ENCODE measurements around the gene PPARA.

The PPARA gene

DNA sequence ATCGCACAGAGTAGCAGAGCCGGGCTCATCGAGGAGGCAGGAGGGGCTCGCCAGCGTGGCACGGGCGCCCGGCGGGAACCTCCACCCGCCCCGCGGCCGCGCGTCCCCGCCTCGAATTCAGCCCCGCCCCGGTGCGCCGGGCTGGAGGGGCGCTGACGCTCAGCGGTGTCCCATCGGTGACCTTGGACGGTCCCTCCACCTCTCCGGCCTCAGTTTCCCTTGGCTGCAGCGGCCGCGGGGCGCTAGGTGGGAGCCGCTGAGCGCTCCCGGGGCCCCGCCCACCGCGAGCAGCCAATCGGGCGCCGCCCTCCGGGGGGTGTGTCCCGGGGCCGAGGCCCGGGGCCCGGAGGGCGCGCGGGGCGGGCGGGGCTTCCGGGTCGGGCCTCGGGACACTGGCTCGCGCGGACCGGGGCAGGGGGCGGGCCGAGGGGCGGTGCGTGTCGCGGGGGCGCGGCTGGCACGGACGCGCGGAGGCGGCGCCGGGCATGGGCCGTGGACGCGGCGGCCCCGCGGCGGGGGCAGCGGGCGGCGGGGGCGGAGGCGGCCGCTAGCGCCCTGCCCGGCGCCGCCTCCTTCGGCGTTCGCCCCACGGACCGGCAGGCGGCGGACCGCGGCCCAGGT, at the start of gene PPARA:
PPARA (plus strand) TSS at position 493 of the 621 bp plus-strand sequence. CDS start 47,858 bp downstream, outside the sequence.
- DNase-seq: peak; percentile 35 to 73

DNA sequence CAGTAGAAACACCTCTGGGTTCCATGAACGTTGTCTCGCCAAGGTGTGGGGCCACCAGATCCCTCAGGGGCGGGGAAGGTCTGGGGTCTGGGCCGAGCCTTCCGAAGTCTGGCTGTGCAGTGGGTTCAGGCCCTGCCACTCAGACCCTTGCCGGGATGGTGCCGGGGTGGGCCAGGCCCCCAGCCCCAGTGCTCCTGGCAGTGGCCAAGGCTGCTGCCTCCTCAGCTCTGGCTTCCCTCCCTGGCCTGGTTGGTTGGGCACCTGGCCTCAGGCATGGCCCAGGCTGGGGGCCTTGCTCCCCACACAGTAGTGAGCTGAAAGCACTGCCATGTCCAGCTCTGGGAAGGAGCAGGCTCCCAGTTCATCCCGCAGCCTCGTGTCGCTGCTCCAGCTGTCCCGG, 48.2 kb upstream of the PPARA start:
- no peak for DNase-seq

DNA sequence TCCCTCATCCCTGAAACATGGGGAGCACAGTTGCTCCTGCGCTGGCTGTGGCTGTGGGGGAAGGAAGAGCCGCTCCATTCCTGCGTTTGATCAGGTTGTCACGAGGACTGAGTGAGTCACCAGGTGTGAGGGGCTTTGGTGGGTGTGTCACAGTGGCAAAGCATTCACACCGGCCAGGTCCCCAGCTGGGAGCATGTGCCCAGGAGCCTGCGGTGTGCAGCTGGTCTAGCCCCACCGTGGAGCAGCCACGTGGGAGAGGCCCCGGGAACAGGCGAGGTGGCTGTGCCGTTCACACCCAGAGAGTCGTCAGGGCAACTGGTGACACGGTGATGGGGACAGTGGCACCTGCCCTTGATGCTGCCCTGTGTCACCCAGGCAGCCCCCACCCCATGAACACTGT, 47.6 kb upstream of the PPARA start:
- no peak for DNase-seq

DNA sequence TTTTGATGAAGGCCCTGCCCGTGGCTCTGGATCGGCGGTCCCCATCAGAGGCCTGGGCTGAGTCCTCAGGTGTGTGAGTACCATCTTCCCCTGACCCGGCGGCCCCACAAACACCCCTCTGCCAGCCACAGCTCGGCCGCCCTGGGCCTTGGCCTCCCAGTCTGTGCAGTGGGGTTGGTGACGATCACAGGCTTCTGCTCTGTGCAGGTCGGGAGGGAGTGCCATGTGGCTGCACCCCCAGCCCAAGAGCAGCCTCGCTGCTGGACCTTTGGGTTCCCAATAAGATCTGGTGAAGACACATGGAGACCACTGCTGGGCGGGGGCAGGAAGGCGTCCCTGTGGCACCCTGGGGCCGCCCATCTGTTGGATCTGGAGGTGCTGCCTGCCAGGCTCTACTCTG, 47.1 kb upstream of the PPARA start:
- DNase-seq: no peak

DNA sequence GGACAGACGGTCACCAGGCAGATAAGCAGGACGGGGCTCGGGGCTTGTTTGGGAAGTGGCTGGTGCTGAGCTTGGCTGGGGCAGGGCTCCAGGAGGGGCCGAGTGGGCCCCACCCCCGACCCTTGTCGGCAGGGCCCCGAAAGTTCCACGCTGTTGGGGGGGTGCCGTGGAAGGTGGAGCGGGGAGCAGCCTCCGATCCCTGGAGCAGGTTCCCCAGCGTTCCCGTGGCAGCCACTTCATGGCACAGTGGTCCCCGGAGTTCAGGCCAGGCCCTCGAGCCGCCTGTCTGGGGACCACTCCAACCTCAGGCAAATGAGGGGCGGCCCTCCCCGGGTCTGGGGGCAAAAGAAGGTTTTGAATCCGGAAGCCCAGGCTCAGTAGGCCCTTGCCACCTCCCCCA, 46.7 kb upstream of the PPARA start:
- no peak for DNase-seq

DNA sequence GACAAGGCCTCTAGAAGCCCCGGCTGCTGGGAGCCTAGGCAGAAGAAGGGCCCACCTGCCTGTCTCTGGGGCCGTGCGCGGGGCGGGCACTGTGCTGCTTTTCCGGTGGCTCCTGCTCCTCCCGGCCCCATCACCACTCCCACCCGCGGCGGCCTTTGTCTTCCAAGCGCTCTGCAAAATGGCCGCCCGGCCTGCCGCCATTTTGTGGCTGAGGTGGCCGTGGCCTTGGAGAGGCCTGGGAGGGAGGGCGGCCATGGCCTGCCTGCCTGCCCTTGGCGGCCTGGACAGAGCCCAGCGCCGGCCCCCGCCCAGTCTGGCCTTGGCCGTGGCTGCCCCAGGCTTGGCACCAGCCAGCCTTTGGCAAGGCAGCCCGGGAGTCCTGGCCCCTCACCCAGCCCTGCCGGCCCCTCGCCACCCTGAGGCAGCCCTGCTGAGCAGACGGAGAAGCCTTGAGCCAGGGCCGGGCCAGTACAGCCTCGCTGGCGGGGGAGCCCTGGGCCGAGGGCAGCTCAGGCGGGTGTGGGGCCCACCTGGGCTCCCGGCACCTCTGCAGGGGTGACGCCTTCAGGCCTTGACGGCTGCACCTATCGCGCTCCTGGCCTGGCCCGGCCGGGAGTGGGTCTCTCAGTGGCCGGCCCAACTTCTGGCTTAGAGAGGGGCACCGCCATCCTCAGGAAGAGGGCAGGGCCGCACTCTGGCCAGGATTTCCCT, 46.0 kb upstream of the PPARA start:
- no peak for DNase-seq

DNA sequence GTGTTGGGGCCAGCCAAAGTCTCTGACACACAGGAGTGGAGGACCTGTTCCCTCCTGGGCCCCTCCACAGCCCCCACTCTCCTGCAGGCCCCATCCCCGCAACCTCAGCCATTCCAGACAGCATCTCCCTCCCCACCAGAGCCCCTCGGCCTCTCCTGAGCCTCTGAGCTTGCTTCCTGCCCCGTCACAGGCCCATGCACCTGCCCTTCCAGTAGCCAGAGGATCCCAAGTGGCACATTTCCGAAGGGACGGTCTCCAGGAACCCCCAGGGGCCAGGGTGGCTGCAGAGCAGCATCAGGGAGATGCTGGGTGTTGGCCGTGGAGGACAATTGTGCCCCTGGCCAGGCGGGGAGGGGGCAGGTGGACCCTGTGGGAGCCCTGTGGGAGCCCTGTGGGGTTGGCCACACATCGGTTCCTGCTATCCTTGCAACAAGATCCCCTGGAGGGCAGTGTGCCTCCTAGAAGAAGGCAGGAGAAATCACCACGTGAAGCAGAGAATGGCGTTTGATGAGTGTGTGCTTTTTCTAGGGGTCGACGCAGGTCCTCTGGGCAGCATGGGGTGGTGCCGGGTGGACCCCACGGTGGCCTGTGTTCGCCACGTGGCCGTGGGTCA, 45.3 kb upstream of the PPARA start:
- DNase-seq: no peak

DNA sequence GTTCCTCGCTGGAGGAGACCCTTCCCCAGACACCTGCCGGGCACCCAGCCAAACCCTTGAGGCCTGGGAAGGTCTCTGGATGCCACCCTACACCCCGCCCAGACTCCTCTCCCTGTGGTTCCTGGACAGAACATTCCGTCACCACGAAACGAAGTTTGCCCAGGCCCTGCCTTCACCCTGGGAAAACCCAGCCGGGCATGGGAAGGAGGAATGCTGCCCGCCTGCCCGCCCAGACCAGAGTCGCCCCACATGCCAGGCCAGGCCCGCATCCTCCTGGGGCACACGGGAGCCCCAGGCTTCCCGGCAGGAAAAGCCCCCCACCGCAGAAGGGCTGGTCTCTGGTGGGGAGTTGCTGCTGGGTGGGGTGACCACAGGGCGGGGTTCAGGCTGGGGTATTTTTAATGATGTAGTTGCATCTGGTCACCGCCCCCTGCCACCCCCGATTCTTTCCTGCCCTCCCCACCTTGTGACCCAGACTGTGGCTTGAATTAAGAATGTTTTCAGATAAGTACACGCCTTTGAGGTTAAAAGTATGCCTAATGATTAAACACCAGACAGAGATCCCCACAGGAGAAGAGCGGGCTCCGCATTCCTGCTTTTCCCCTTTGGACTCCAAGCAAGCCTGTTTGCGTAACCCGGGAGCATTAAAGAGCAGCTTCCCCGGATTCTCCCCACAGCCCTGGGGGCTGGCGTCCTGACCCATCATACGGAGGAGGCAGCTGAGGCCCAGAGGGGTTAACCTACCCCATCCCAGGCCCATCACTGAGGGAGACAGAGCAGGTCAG, 44.6 kb upstream of the PPARA start:
- DNase-seq: no peak

DNA sequence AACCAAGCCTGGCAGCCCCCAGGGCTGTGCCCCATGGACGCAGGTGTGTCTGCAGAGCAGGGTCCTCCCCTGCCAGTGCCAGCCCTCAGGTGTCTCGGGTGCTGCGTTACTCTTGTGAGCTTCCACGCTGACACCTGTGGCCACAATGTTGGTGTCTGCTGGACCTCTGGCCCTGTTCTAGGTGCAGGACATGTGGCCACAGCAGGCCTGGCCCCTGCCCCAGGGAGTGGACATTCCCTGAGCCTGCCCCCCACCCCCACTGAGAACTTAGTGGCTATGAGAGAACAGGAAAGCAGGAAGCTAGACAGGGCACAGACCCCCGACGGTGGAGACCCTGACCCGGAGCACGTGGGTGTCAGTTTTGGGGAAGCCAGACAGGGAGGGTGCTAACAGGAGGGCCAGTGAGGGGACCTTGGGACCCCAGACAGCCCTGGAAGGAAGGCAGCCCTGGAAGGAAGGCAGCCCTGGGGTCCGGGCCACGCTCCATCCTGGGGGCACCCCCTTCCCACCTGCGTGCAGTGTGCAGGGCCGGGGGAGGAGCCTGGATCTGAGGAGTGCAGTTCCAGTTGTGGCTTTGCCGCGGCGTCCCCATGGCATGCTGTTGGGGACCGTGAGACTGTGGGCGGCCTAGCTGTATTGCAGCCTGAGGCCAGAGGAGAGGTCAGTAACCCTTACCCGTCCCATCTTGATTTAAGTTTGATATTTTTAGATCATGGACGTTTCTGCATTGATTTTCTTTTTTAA, 43.9 kb upstream of the PPARA start:
- no peak for DNase-seq

DNA sequence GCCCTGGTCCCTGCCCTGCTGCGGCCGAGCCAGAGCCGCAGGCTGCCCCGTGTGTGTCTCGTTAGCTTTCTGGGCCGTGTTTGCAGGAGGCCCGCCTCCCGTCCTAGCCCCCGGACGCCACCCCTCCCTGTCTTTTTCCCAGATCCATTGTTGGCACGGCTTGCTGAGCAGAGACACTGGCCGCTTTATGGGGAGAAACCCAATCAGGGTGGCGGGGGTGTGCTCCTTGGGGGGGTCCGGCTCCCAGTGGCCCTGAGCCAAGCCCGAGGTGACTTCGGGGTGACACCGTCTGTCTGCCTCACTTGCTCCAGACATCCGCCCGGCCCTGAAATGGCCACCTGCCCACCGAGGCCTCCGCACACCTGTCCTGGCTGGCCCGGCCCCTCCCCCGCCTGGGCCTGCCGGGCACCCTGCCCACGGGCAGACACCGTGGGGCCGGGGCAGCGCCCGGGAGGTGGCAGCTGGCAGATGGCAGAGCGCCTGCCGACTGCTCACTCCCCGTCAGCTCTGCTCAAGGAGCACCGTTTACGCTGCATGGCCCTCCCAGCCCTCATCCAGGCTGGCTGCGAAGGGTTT, 43.1 kb upstream of the PPARA start:
- DNase-seq: no peak

DNA sequence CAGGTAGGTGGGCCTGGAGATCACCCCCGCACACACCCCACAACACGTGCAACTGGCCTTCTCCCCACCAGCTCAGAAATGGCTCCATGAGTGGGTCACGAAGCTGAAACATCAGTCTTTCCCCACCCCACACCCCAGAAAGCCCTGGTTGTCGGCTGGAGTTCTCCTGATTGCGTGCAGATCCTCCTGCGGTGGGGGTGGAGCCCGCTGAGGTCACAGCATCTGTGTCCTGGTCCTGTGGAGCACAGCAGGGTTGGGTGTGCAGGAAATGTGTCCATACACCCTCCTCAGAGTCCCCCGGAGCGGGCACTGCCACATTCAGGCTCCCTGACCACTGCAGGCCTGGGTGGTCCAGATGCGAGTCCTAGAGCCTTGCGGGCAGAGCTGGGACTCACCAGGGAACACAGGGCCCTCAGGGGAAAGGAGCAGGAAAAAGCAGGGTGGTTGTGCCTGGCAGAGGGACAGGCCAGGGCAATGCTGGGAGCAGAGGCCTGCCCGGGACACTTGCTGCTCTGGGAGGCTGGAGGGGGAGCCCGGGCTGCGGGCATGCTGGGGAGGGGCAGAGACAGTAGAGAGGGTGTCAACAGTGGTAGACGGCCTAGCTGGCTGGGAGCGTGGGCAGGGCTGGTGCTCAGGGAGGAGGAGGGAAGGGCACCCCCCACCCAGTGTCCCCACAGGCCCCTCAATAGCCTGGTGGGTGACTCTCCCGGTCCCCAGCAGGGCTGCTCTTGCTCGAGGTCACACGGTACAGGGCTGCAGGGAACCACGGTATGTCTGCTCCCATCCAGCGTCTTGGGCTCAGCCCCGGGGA, 42.4 kb upstream of the PPARA start:
- no peak for DNase-seq

DNA sequence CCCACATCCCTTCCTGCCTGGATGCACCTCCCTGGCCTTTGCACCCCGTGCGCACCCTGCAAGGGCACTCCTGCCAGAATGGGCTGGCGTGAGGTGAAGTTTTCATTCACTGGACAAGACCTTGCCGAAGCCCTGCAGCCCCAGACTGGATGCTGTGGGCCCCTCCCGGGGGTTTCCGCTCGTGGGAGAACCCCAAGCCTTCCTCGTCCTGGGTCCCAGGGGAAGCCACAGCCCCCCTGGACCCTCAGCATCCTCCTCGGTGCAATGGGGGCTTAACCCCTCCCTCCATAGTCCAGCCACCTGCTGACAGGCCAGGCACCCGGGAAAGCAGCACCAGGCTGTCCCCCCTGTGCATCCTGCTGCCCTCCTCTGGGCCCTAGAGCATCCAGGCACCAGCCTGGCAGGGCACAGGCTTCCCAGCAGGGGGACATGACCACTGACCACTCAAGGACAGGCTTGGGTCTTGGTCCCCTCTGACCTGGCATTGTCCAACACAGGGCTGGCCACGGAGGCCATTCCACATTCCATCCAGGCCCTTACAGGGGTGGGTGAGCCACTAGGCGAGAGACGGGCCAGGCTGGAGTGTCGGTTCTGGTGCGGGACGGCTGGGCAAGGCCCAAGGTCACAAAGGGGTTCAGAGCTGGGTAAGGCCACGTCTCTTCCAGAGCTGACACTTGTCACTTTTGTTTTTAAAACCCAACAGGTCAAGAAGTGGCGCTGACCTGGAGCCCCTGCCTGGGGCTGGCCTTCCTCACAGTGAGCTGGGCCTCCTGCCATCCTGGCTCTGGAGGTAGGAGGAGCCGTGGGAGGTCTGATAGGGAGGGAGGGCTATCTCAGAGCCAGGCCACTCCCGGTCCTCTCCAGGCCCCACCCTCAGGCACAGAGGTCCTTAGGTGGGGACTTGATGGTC, 41.5 kb upstream of the PPARA start:
- DNase-seq: no peak

DNA sequence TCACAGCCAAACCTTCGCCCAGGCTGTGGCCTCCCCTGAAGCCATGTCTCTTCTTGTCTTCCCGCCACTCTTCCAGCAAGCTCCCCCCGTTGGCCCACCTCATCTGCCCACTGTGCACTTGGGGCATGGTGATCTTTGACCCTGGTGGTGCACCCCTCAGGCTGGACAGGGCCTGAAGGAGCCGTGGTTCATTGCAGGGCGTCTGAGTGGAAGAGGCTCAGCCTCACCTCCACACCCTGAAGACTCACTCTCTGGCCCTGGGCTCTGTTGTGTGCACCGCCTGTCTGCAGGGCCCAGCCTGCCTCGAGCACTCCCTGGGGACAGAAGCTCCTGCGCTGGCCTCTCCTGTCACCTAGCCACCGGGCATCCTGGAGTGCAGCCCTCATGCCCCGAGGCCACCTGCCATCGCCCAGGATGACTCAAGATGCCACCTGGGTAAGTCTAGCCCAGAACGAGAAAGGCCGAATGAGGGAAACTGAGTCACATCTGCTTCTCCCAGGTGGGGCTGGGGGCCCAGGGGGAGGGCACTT, 40.8 kb upstream of the PPARA start:
- DNase-seq: no peak

DNA sequence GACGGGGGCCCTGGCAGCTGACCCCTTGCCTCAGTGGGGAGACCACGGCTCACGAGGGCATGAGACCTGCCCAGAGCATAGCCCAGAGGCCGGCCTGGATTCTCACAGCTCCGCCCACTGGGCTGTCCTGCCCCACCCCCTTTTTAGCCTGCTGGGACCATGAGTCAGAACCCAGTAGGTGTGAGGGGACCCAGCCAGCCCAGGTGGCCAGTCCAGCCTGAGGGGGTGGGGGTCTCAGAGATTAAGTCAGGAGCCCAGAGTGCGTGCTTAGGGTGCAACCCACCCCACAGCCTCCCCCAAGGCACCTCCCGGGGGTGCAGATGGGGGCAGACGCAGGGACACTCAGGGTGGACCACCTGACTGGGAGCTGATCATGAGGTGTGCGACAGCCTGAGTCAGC, 40.1 kb upstream of the PPARA start:
- DNase-seq: no peak

DNA sequence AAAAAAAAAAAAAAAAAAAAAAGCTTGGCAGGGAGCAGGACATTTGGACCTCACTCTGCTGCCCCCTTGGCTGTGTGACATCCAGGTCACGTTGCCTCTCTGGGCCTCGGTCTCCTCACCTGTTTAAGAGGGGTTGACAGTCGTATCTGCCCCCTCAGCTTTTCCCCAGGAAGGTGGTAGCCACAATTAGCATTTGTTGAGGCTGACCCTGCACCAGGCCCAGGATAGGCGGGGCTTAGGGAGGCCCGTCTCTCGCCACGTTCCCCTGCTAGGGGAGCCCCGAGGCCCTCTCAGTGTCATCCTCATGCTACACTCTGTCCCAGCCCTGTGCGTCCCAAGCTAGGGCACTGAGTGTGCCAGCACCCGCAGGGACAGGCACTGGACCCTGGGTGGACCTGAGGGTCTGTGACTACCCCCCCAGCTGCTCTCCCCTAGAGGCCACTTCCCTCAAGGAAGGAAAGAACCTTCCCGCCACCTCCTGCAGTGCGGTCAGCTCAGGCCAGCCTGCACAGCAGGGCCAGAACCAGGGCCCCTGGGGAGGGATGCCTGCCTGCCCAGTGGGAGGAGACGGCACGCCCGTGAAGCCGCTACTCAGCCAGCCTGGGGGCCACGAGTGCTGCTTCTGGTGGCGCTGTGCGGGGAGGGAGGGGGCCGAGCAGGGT, 38.5 kb upstream of the PPARA start:
- no peak for DNase-seq

DNA sequence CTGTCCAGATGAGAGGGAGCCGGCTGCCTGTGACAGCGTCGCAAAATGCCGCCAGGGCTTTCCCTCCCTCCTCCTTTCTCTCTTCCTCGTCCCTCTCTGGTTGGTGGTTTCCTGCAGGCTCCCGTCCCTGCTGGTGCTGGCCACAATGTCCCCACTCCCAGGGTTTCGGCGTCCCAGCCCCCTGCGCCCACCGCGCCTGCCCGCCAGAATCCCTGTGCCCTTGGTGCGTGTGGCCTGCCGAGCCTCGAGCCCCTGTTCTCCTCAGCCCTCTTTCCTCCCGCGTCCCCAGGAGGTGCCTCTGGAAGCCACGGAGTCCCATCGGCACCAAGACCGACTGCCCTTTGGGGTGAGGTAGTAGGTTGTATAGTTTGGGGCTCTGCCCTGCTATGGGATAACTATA, 37.9 kb upstream of the PPARA start:
- DNase-seq: no peak

DNA sequence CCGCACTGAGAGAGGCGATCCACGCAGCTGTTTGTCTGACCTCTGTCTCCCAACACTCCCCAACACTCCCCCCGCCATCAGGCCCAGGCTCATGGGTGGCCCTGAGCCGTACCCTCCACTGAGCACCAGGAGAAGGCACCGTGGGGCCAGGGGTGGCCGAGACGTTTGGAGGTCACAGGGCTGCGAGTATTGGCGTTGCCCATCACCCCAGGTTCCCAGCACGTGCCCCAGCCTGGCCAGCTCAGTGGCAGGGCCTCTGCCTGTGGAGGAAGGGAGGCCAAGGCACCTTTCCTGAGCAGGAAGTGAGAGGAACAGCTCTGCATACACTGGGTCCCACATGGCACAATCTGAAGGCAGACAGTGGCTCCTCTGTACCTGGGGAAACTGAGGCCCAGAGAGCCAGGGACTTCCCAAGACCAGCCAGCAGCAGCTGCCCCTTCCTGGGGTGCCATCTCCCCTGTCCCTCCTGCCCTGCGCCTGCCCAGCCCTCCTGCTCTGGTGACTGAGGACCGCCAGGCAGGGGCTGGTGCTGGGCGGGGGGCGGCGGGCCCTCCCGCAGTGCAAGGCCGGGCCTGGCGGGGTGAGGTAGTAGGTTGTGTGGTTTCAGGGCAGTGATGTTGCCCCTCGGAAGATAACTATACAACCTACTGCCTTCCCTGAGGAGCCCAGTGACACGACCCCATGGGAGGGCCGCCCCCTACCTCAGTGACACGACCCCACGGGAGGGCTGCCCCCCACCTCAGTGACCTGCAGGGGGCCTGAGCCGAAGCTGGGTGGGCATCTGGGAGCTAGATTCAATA, 37.0 kb upstream of the PPARA start:
- no peak for DNase-seq

DNA sequence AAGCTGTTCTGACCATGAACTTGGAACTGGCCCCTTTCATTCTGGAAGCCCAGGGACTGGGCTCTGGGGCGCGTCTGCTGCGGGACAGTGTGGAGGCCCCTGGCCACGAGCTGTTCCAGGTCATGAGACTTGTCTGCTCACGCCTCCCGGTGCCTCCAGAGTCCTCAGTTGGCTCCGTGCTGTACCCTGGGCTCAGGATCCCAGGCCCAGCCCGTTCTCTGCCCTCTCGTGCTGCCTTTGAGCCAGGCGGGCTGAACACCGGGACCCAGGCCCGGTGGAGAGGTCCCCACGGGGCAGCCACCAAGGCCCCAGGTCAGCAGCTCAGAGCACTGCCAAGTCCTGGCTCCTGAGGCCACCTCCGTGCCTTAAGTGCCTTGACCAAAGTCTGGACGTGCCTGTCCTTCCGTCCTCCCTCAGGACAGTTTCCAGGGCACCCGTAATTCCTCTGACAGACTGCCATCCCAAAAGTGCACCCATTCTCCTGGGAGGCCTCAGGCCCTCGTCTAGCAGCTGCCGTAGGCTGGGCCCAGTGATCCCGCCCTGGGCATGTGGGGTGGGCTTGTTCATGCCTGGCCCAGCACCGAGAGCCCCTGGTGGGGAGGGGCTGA, 36.3 kb upstream of the PPARA start:
- DNase-seq: no peak

Measured in bone marrow (tissue), 2 donors.